GM21526 (cell line): Measurements from ENCODE around the gene PRRG2.
"Not testable (repeated sequence)": the region's sequence is repeated elsewhere in the genome, so short reads cannot be mapped to it uniquely, and the experiment has no call there.

Source experiments
- ATAC-seq: cut with Tn5 transposase; IDR thresholded peaks from one replicate; pipeline ENCODE4 v1.9.1; 2021; ENCODE audit warnings: moderate library complexity; ENCODE audit not compliant: unreplicated experiment, low FRiP score

The PRRG2 gene

DNA sequence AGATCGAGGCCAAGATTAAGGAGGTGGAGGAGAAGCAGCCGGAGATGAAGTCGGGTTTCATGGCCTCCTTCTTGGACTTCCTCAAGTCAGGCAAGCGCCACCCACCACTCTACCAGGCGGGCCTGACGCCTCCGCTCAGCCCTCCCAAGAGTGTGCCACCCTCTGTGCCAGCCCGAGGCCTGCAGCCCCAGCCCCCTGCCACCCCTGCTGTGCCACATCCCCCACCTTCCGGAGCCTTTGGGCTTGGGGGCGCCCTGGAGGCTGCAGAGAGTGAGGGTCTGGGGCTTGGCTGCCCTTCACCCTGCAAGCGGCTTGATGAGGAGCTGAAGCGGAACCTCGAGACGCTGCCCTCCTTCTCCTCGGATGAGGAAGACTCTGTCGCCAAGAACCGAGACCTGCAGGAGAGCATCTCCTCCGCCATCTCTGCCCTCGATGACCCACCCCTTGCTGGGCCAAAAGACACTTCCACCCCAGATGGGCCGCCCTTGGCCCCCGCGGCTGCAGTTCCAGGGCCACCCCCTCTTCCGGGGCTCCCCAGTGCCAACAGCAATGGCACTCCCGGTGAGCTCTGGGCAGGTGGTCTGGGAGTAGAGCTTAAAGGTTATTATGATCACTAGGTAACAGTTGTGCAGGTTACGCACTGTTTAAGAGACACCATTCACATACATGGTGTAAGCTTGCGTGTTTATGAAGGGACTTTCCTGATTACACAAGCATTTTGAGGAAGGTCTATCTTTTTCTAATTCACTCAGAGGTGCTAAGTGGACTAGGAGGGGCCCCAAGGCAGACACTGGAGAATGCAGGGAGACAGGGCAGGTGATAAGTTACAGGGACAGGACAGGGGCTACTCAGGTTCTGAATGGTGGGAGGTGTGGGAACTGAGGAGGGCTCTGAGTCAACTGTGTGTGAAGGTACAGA, 18.5 kb downstream of the PRRG2 start:
- no peak for ATAC-seq

DNA sequence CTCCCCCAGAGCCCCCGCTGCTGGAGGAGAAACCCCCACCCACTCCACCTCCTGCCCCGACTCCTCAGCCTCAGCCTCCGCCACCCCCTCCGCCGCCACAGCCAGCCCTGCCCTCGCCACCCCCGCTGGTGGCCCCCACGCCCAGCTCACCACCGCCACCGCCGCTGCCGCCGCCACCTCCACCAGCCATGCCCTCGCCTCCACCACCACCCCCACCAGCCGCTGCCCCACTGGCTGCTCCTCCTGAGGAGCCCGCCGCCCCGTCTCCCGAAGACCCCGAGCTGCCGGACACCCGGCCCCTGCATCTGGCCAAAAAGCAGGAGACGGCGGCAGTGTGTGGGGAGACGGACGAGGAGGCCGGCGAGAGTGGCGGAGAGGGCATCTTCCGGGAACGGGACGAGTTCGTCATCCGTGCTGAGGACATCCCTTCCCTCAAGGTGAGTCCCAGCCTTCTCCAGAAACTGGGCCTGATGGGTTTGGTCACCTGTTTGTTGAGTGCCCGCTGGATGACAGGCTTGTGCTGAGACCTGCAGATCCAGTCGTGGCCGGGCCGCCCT, 20.4 kb downstream of the PRRG2 start:
- ATAC-seq = no peak

DNA sequence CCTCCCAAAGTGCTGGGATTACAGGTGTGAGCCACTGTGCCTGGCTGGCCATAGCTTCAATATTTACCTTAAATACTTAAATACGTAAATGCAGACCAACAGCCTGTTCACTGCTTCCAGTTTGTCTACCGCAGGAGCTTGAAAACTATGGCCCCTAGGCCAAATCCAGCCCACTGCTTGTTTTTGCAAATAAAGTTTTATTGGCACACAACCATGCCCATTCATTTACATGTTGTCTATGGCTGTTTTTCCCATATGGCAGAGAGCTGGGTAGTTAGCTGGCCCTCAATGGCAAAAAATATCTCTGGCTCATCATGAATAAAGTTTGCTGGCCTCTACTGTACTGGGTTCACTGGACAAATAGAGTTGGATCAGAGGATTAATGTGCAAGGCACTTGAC, 21.7 kb downstream of the PRRG2 start:
- no peak for ATAC-seq

DNA sequence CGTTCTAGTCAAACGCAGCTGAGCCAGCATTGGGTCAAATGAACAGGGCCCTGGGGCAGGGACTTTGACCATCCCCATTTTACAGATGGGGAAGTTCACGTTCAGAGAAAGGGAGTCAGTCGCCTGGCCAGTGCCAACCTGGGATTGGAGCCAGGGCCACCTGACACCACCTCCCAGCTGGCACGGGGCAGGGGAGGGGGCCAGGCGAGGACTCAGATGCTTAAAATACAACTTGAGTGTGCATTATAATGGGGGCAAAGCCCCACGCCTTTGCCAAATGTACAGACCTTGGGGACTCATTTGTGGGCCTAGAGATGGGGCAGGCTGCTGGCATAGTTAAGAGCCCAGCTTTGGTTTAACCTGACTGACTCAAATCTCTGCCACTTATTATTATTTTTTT, 24.5 kb downstream of the PRRG2 start:
- no peak for ATAC-seq

DNA sequence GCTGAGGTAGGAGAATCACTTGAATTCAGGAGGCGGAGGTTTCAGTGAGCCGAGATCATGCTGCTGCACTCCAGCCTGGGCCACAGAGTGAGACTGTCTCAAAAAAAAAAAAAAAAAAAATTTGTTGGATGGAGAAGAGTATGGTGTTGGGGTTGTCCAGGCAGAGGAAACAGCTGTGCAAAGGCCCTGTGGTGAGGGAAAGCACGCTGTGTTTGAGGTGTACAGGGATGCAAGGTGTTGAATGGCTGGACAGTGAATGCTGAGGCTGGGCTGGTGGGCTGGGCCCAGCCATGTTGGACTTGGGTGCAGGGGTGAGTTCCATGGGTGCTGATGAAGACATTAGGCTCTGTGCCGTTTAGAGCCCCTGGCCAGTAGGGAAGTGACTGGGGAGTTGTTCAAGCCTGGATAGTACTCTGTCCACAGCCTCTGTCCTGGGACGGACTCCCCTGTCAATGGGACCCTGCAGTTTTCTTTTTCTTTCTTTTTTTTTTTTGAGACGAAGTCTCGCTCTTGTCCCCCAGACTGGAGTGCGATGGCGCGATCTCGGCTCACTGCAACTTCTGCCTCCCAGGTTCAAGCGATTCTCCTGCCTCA, 28.5 kb downstream of the PRRG2 start:
- ATAC-seq = no peak

DNA sequence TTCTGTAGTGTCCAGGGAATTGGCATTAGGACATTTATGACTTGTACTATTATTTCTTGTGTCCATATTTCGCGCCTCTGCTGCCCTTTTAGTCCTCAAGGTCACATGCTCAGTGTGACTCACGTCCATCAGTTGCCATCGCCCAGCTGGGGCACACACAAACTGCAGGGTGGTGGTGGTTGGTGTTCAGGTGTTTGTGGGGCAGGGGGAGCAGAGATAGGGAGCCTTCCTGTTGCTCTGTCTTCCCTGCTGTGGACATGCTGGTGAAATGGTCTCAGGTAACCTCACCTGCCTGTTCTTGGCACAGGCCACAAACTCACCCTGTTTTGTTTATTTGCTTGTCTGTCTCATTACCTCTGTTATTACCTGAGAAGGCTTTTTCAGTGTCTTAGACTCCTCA, 32.3 kb downstream of the PRRG2 start:
- ATAC-seq = no peak

DNA sequence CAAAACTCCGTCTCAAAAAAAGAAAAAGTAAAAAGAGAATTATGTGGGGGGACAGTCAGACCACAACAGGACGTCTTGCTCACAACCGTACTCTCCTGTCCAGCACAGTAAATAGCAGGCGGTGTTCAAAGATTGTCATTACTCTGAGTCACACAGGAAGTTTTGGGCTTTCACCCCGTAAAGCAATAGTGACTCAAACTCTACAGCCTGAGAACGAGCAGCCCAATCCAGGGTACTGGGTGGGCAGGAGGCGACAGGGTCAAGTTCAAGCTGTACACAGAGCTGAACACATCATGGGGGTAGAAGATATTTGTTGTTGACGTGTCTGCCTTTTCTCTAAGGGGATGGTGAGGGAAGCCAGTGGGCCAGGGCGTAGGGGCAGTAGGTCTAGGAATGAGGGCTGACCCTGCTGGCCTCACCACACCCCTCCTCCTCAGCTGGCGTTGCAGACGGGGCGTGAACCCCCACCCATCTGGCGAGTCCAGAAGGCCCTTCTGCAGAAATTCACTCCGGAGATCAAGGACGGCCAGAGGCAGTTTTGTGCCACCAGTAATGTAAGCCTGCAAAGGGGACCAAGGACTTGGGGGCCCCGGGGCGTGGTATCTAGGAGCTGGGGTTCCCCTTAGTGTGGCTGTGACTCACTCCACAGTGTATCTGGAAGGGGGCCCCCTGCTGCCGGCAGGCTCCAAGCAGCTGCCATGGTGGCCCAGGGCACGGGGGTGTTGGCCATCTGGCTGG, 33.1 kb downstream of the PRRG2 start:
- ATAC-seq = no peak

DNA sequence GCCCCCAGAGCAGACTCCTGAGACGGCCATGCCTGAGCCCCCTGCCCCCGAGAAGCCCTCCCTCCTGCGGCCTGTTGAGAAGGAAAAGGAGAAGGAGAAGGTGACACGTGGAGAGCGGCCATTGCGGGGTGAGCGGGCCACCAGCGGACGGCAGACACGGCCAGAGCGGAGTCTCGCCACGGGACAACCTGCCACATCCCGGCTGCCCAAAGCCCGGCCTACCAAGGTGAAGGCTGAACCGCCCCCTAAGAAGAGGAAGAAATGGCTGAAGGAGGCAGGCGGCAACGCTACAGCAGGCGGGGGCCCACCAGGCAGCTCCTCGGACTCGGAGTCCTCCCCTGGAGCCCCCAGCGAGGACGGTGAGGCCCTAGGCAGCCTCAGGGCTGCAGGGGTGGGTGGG, 34.7 kb downstream of the PRRG2 start:
- no peak for ATAC-seq

DNA sequence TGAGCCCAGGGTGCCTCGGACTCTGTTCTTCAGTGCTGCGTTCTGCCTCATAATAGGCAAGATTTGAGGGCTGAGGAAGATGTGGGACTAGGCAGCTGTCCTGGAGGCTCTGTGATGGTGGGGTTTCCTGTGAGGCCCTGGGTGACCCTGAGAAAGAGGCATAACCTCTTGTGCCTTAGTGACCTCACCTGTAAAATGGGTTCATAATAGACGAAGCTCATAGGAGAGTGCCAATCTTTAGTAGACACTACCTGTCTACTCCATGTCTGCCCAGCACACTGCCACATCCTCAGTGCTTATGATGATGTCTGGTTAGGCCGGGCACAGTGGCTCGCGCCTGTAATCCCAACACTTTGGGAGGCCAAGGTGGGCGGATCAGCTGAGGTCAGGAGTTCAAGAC, 35.4 kb downstream of the PRRG2 start:
- no peak for ATAC-seq

DNA sequence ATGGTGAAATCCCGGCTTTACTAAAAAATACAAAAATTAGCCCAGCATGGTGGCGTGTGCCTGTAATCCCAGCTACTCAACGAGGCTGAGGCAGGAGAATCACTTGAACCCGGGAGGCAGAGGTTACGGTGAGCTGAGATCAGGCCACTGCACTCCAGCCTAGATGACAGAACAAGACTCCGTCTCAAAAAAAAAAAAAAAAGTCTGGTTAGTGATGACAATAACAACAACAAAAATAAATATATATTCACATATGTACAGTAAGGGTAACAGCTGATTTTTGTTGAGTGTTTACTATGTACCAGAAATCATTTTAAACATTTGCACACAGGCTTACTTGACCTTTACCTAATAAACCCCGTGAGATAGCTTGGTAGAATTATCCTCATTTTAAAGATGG, 35.8 kb downstream of the PRRG2 start:
- ATAC-seq = no peak

DNA sequence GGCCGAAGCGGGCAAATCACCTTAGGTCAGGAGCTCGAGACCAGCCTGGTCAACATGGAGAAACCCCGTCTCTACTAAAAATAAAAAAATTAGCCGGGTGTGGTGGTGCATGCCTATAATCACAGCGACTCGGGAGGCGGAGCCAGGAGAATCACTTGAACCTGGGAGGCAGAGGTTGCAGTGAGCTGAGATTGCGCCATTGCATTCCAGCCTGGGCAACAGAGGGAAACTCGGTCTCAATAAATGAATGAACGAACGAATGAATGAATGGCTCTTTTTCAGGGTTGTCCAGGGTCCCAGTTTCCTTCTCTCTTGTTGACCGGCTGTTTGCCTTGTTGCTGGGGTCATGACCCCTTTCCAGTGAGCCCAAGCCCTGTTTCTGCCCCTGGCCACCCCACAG, 36.7 kb downstream of the PRRG2 start:
- not testable (repeated sequence) for ATAC-seq

DNA sequence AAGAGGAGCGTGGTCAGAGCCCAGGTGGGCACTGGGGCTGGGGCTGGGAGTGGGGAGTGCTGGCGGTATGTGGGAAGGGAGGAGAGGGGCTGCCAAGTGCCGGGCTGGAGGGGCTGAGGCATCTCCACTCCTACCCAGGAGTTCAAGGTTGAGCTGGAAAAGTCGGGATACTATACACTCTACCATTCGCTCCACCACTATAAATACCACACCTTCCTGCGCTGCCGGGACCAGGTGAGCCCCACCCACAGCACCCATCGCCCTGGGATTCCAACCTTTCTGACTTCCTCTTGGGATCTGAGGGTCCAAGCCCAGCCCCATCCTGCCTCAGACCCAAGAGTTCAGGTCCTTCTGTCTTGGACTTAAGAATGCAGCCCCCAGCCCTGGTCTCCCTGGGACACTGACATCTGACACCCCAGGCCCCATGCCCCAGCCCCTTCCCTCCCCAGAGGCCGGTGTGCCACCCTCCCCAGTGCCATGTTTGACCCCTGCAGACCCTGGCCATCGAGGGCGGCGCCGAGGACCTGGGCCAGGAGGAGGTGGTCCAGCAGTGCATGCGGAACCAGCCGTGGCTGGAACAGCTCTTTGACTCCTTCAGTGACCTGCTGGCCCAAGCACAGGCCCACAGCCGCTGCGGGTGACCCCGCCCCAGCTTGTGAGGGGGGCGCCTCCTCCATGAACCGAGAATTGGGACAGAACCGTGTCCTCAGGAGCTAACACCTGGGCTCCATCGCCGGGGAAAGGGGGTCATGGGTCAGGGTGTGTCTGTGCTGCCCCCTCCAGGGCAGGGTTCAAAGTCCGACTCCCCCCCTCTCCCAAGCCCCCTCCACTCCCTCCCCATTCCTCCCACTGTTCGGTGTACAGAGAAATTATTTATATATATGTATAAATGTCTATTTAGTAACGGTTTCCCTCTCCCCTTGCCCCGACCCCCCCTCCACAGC, 44.1 kb downstream of the PRRG2 start:
- ATAC-seq = no peak

DNA sequence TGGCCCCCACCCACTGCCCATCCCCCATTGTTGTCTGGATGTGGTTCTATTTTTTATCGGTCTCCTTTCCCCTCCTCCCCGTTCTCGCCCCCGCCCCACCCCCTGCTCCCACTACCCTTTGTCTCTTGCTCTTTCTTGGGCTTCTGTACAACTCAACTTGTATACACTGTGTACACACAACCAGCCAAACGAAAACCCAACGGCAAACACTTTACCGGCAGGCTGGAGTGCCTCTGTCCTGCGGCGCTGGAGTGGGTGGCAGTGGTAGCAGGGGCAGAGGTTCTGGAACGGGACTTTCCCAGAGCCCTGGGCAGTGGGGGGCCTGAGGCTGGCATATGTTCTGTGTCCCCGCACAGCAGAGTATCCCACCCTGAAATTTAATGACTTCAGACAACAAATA, 45.1 kb downstream of the PRRG2 start:
- no peak for ATAC-seq

DNA sequence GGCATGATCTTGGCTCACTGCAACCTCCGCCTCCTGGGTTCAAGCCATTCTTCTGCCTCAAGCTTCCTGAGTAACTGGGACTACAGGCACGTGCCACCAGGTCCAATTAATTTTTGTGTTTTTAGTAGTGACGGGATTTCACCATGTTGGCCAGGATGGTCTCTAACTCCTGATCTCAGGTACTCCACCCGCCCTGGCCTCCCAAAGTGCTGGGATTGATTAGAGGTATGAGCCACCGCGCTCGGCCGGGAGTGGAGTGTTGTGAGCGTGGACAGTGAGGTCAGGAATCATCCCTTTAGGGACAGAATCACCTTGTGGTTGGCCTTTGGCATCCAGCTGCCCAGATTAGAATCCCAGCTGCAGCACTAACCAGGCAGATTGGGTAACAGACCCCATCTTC, 48.5 kb downstream of the PRRG2 start:
- no peak for ATAC-seq

DNA sequence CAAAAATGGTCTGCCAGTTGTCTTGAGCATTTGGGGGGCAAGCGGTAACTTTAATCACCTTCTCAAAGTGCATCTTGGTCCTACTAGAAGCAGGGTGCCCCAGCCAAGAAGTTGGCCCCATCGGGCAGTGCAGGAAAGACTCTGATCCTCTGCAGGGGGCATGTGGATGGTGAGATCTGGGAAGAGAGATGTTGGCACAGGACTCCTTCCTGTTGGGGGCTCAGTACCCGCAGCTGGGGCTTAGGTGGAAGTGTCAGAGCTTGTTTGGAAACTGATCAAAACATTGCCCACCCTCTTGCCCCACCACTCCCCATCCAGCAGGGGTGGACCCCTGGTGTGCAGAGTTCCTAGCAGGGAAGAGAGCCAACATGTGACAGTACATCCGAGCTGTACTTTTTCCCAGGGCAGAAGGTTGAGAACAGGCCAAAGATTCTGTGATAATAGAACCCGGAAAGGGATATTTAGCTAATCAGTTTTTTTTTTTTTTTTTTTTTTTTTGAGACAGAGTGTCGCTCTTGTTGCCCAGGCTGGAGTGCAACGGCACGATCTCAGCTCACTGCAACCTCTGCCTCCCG, 50.0 kb downstream of the PRRG2 start:
- no peak for ATAC-seq

DNA sequence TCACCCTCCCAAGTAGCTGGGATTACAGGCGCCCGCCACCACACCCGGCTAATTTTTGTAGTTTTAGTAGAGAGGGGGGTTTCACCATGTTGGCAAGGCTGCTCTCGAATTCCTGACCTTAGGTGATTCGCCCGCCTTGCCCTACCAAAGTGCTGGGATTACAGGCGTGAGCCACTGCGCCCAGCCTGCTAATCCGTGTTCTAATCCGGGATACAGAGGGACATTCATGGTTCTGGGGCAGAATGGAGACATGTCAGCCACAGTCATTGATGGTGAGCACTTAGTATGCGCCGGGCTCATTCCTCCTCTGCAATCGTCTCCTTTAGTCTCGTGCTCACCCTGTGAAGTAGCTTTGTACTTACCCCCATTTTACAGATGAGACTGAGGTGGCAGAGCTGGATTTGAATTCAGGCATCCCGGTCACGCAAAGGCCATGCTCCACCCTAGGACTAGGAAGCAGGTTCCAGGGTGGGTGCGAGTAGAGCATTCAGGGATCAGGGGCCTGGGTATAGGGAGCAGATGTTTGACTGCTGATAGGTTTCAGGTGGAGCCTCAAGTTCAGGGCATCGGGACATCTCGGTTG, 50.6 kb downstream of the PRRG2 start:
- ATAC-seq = no peak

DNA sequence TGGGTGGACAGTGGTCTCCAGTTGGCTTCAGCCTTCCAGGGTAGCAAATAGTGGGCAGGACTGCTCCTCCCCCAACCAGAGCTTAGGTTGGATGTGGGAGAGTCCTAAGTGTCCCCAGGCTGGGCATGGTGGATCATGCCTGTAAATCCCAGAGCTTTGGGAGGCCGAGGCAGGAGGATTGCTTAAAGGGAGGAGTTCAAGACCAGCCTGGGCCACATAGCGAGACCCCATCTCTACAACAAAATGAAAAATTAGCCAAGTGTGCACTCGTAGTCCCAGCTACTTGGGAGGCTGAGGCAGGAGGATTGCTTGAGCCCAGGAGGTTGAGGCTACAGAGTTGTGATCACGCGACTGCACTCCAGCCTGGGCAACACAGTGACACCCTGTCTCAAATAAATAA, 51.5 kb downstream of the PRRG2 start:
- no peak for ATAC-seq

DNA sequence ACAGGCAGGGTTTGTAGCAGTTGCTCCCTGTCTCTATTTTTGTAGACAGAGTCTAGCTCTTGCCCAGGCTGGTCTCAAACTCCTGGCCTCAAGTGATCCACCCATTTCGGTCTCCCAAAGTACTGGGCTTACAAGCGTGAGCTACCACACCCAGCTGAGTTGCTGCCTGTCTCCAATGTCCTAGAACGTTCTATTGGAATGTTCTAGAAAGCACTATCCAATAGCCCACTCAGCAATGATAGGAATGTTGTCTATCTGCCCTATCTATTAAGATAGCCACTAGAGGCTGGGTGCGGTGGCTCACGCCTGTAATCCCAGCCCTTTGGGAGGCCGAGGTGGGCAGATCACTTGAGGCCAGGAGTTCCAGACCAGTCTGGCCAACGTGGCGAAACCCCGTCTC, 52.2 kb downstream of the PRRG2 start:
- ATAC-seq = not testable (repeated sequence)

DNA sequence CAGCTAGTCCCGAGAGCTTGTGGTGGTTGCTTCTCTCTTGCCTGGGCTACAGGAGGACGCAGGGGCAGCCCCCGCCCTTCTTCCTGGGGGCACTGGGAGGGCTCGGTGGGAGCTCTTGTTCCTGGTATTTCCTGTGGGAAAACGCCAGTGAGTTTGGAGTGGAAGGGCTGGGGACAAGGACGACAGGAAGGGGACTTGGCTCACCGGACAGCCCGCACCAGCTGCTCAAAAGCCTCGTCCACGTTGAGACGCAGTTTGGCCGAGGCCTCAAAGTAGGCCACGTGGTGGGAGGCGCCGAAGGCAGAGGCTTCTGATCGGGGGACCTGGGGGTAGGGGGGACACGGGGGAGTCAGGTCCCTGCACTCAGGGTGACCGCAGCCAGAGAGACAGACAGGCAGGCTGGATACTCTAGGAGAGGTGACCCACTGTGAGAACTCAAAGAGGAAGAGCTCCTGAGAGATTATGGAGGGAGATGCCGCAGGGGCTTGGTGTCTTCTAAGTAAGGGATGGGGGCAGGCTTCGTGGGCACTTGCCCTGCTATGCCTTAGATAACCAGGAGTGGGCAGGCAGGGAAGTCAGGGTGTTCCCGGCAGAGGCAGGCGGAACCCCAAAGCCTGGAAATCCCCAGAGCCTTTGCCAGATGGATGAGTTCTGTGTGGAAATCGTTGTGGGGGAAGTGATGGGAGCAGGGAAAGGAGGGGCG, 54.6 kb downstream of the PRRG2 start:
- ATAC-seq = no peak
